ELF-1 (cell line): ENCODE results near the gene ENDOD1.
"Not testable (repeated sequence)": the region's sequence is repeated elsewhere in the genome, so short reads cannot be mapped to it uniquely, and the experiment has no call there.

Experiments used
- DNase-seq: peaks from one replicate; pipeline ENCODE4 v3.0.0-alpha.2; 2016; ENCODE audit warnings: low read depth, low spot score

ENDOD1 gene, protein sequence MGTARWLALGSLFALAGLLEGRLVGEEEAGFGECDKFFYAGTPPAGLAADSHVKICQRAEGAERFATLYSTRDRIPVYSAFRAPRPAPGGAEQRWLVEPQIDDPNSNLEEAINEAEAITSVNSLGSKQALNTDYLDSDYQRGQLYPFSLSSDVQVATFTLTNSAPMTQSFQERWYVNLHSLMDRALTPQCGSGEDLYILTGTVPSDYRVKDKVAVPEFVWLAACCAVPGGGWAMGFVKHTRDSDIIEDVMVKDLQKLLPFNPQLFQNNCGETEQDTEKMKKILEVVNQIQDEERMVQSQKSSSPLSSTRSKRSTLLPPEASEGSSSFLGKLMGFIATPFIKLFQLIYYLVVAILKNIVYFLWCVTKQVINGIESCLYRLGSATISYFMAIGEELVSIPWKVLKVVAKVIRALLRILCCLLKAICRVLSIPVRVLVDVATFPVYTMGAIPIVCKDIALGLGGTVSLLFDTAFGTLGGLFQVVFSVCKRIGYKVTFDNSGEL

DNA sequence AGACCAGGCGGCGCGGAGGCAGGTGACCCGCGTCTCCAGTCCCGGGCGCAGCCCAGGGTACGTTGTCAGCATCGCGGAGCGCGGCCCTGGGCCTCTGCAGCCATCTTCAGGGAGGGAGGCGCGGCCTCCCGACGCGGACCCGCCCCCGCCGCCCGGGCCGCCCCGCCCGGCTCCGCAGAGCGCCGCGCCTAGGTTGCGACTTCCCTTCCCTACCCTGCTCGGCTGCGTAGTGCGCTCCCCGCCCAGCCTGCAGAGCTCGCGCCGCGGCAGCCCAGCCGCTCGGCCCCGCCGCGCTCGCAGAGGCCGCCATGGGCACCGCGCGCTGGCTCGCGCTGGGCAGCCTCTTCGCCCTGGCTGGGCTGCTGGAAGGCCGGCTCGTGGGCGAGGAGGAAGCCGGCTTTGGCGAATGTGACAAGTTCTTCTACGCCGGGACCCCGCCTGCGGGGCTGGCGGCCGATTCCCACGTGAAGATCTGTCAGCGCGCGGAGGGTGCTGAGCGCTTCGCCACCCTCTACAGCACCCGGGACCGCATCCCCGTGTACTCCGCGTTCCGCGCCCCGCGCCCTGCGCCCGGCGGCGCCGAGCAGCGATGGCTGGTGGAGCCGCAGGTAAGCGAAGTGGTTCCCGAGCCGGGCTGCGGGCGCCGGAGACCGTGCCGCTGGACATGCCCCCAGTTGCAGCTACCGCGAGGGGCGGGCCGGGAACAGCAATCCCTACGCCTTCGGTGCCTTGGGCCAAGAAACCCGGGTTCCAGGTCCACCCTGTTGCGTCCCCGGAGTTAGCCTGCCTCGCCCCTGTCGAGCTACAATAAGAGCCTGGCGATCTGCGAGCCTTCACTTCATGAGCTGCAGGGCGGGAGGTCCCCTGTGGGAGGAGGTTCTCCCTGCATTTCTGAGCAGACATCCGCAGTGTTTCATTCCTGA is at the start of gene ENDOD1:
TSS of gene ENDOD1 (plus strand) at position 227 of the 923 bp plus-strand sequence. CDS start at position 309, 82 bp downstream.
- peak; percentile 80 for DNase-seq

DNA sequence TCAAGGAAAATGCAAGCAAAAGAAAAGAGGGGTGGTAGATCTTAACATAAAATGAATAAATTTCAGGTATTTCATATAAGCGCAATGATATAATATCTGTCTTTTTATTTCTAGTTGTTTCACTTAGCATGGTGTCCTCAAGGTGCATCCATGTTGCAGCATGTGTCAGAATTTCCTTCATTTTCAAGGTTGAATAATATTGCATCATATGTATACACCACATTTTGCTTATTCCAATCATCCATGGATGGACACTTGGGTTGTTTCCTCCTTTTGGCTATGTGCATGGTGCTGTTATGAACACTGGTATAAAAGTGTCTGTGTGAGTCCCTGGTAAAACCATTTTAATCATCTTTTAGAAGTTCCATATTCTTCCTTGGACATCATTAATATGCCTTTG is 47.4 kb upstream of the ENDOD1 start:
- DNase-seq = no peak

DNA sequence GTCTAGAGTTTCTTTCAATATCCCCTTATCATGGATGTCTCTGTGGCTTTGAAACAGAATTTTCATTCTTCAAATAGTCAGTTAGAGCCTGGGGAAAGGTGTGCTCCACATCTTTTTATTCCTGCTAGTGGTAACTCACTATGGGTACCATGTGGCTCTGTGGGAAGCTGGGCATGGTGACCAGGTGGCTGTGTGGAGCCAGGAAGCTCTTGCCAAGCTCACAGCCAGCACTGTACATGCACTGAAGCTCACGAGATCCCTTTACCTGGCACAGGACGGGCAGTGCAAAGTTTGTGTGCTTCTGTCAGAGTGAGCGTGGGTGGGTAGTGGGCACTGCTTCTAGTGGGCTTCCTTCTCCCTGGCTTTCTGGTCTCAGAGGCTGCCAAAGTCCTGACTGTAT is 46.7 kb upstream of the ENDOD1 start:
- no peak for DNase-seq

DNA sequence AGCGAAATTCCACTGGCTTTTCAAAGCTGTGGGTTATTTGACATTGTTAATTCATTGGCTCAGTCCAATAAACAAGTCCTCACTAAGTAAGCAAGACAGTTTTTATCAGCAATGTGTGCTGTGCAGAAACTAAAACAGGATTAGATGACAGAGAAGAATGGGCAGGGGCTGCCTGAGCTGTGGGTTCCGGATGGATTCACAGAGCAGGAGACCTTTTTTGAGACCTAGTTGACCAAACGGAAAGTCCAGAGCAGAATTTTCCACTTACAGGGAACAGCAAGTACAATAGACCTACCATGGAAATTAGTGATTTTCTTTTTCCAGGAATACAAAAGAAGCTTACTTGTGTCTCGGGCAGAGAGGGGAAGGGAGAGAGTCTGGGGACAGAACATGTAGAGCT is 45.6 kb upstream of the ENDOD1 start:
- no peak for DNase-seq

DNA sequence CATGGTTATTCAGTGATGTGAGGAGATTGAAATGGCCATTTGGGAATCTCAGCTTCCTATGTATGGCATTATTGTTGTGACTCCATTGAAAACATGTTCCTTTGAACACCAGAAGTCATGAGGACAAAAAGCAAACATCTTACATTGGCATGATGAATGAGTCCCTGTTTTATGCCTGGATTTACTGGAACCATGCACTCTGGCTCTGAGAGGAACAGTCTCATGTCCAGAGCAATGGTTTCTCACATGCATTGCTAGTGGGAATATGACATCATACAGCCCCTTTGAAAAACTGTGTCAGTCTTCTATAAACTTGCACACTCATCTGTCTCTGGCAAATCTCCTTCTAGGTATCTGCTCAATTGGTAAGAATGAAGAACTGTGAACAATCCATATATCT is 43.8 kb upstream of the ENDOD1 start:
- no peak for DNase-seq

DNA sequence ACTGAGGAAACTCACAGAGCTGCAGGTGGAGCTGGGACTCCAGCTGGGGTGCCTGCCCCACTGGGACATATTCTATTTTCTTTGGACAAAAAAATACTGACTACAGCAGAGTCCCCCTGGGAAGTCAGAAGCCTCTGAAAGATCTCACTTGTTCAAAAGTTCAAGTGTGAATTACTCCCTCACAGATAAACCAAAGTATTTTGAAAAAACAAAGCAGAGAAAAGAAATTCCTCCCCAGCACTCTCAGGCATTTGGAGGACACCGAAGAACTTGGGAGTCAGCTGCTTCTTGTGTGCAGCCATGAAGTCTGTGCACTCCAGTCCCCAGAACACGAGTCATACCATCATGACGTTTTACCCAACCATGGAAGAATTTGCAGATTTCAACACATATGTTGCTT is 40.5 kb upstream of the ENDOD1 start, which contains the start of gene KDM4F:
TSS of gene KDM4F (plus strand) at position 301 of the 400 bp plus-strand sequence.
- DNase-seq = not testable (repeated sequence)

DNA sequence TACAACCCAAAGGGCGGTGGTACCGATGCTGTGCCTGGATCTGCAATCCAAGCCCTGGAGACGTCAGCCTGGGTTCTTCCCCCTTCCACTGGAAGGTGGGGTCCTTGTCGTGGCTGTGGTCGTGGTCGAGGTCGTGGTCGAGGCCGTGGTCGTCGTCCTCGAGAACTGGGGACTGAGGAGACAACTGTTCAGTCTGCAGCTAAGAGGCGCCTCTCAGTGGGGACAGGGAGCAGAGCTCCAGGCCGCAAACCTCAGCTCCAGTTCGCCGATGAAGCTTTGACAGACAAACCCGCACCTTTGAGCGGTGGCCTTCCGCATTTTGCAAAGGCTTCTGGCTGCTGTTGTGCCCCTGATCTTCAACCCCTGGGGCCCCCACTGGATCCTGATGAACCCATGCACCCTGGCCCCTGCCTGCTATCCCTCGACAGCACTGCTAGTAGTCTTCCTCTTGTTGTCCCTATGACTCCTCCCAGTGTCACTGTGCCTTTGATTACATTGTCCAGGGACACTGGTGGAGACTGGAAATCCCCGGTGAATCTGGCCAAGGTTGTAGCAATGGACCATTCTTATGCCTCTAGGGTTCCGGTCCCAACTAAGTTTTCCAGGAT is 38.9 kb upstream of the ENDOD1 start:
- DNase-seq = no peak

DNA sequence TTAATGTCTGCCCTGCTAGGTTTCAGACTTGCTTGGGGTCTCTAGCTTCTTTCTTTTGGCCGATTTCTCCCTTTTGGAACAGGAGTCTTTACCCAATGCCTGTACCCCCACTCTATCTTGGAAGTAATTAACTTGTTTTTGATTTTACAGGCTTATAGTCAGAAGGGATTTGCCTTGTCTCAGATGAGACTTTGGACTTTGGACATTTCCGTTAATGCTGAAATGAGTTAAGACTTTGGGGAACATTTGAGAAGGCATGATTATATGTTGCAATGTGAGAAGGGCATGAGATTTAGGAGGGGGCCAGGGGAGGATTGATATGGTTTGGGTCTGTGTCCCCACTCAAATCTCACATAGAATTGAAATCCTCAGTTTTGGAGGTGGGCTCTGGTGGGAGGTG is 35.3 kb upstream of the ENDOD1 start:
- no peak for DNase-seq

DNA sequence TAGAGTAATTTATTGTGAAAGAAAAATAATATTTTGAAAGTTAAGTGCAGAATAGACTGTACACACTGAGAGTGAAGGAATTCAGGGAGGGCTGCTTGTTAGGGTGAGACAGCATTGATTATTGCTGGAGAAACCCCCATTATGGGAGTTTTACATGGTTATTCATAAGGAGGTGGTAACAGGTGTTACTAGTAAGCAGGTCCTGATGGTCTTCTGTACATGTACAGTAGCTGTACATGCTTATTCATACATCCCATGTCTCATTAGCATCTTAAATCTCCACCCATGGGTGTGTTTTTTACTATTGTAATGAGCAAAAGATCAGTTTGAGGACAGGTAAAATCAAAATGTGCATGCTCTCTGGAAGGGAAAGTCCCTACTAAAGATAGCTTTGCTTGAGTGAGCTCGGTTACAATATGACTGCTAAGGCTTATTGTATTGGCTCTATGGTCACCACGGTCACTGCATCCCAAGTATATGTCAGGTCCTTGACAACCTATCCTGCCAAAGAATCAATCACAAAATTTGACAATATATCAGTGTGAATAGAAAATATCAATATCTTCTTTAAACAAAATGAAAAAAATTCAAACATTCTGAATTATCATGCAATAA is 34.3 kb upstream of the ENDOD1 start:
- no peak for DNase-seq

DNA sequence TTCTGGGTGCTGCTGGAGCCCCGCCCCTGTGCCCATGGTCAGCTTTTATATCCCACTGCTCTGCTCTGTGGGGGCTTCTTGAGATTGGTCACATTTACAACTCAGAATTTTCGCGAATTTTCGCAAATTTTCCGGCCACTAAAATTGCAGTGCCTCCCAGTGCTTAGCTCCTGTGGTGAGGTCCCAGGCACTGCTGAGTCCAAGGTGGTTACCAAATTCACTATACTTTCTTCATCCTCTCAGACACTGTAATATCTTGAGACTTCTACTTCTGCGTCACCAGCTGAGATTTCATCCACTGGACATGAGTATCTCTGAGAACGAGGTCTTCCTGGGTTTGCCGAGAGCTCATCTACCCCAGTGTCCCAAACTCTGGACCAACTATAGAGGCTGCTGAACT is 31.7 kb upstream of the ENDOD1 start:
- DNase-seq = no peak

DNA sequence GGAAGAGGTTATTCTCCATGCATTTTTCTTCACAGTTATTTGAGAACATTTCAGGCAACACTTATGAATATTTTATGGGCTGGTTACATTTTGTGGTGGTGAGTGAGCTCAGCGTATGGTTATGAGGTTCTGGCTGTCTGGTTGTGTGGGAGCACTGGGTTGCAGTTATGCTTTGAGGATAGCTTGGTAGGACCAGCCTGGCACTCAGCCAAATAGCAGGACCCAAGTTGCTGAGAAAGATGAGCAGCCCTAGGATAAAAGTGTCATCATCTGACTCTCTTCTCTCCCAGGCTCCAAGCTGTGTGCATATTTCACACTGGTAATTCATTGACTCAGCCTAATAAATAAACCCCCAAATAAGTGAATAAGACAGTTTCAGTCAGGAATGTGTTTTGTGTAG is 31.0 kb upstream of the ENDOD1 start:
- no peak for DNase-seq

DNA sequence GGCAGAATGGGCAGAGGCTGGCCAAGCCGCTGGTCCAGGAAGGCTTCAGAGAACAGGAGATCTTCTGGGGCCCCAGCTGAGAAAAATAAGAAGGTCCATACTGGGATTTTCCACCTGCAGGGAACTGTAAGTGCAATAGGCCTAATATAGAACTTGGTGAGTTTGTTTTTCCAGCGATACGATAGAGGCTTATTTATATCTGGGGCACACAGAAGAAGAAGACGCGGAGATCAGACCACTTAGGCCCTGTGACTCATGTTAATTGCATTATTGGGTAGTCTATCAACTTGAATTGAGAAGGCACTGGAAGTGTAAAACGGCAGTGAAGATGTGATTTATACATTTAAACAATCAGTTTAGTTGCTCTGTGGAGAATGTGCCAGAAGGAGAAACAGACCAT is 30.6 kb upstream of the ENDOD1 start:
- no peak for DNase-seq

DNA sequence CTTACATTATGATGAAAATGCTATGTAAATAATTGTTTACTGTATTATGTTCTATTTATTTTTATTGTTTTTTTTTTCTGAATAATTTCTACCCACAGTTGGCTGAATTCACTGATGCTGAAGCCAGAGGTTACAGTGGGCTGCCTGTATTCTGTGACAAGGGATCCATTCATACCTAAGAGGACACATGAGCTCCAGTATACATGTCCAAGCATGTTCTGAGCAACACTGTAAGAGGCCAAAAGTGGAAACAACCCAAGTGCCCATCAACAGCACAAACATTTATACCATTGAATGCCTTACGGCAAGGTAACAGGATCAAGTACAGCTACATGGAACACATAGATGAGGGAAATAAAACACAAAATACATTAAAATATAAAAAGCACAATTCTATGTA is 24.3 kb upstream of the ENDOD1 start:
- DNase-seq = no peak

DNA sequence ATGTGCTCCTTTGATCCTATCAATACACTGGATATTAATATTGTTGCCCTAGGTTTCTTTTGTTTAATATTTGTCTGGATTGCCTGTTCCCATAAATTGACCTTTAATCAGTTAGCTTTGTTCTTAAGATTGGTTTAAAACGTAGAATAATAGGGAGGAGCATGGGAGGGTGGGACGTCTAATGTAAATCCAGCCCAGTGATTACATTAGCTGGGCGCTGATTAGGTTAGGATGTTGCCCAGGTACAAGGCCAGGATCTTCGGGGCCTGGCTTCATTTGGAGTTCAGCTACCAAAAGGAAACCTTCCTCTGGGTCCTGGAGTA is 23.0 kb upstream of the ENDOD1 start, which contains the start of gene SRSF8:
TSS of gene SRSF8 (plus strand) at position 204 of the 323 bp plus-strand sequence. CDS start 308 bp downstream, outside the sequence.
- no peak for DNase-seq

DNA sequence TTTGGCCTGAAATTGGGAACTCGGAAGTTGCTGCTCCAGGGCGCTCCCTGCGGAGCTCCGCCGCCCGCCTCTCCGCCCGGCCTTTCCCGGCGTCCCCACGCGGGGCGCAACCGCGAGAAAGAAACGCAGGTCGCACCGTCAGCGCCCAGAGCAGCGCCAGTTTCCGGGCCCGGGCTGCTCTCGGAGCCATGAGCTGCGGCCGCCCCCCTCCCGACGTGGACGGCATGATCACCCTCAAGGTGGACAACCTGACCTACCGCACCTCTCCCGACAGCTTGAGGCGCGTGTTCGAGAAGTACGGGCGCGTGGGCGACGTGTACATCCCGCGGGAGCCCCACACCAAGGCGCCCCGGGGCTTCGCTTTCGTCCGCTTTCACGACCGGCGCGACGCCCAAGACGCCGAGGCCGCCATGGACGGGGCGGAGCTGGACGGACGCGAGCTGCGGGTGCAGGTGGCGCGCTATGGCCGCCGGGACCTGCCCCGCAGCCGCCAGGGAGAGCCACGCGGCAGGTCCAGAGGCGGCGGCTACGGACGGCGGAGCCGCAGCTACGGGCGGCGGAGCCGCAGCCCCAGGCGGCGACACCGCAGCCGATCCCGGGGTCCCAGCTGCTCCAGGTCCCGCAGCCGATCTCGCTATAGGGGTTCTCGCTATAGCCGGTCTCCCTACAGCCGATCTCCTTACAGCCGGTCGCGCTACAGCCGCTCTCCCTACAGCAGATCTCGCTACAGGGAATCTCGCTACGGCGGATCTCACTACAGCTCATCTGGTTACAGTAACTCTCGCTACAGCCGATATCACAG is 22.4 kb upstream of the ENDOD1 start:
- peak; percentile 84 for DNase-seq

DNA sequence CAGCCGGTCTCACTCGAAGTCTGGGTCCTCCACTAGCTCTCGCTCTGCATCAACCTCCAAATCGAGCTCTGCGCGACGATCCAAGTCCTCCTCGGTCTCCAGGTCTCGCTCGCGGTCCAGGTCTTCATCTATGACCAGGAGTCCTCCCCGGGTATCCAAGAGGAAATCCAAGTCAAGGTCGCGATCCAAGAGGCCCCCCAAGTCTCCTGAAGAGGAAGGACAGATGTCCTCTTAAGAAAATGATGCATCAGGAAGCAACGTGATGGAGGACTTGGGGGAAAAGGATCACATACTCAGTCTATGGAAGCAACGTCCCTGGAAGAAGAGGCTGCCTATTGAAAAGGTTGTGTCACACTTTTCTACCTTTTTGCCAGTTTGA is 21.8 kb upstream of the ENDOD1 start:
- no peak for DNase-seq

DNA sequence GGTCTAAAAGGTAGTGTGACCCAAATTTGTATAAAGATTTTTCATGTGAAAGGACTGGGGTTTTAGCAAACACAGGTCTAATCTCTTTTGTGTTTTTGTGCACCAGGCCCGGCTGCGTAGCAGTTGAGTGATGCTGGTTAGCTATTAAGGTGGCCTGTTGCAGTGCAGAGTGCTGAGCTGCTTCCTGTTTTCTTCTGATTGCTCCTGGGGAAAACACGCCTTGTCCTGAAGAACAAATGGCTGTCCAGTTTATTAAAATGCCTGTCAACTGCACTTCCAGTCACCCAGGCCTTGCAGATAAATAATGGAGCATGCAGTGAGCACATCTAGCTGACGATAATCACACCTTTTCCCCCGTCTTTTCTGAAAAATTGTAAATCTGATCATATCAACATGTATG is 21.1 kb upstream of the ENDOD1 start:
- peak; percentile 75 for DNase-seq

DNA sequence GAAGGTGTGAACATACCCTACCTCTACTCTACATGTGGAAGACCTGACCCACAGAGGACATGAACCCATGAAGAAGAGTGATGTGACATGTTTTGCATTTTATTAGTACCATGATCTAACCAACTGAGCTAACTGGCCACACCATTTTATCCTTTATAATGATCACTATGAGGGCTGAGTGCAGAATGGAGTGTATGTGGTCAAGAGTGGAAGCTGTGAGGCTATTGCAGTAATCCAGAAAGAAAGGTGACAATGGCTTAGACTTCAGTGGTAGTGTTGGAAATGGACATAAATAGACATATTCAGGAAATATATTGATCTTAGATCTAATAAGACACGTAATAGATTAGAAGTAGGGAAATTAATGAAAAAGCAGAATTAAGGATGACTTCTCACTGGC is 19.2 kb upstream of the ENDOD1 start:
- no peak for DNase-seq

DNA sequence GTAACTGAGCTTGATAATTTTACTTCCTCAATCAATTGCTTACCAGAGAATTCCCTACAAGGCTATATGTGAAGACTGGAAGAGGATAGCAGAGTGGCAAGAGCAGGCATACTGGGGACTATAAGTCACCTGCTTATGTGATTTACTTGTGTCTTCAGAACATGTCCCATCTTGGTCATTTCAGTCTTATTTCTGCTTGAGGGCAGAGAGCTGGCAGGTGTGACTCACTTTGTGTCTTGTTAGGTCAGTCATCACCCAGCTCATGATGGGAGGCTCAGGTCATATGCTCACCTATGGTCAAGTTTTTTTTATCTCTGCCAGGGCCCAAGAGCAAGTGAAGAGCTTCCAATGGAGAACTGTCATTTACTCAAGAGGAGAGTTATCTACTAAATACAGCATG is 16.7 kb upstream of the ENDOD1 start:
- no peak for DNase-seq

DNA sequence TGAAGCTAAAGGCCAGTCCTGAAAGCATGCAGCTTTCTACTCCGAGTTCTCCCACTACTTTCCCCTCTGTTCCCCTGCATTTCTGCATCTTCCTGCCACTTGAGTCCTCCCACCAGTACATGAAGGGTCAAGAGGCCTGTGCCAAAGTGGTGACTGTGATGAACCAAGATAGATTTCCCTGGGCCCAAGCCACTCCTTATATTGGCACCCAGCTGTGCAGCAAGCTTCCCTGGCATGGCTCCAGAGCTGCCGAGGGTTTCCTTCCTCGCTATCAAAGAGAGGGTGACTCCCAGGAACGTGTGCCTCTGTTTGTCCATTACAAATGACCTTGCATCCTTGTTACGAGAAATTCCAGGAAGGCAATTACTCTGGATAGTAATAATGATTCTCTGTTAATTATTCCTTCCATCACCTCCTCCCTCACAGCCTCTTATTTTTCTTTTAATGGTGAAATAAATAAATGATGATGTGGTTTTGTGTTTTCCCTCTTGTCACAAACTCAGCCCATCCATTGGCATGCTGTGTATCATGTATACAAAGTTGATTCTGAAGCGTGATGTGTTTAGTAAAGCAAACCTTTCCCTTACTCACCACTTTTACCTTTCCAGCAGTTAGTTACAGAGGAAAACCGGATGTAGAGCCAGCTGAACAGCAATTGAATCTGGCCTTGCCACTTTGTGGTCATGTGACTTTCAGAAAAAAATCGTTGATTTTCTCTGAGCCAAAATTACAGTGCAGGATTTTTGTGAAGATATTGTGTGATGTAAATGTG is 14.7 kb upstream of the ENDOD1 start:
- DNase-seq = no peak
